HL-60 (cell line): ENCODE results near the gene MUC21.

Experiments
- DNase-seq, 2 experiments: peaks; one replicate each; pipeline ENCODE4 v3.0.0-alpha.2; 2010 to 2020; ENCODE audit warnings: low read depth in 1 of 2, low spot score in 1 of 2
- H3K27ac ChIP-seq: fragments of 250-450 bp; sonication (Bioruptor Pico); replicated peaks from 2 replicates; pipeline ENCODE4 v1.5.1; 2020; ENCODE audit warnings: mild to moderate bottlenecking, moderate library complexity
- H3K27me3 ChIP-seq: fragments of 250-450 bp; sonication (Bioruptor Pico); 2 replicates; pipeline ENCODE4 v1.5.1; 2021; ENCODE audit warnings: mild to moderate bottlenecking, moderate library complexity; ENCODE audit not compliant: insufficient read depth, poor library complexity, severe bottlenecking
- H3K4me3 ChIP-seq: replicated peaks from 2 replicates; pipeline ENCODE4 v1.5.1; 2011; ENCODE audit warnings: mild to moderate bottlenecking, control low read depth, low read length; ENCODE audit not compliant: insufficient read depth
- GABPA ChIP-seq: IDR thresholded peaks from 2 replicates; pipeline ENCODE4 v1.6.1; 2012; ENCODE audit warnings: low read depth
- POLR2AphosphoS5 ChIP-seq: IDR thresholded peaks from 2 replicates; pipeline ENCODE4 v1.6.1; 2012; ENCODE audit warnings: low read depth
- SPI1 ChIP-seq: IDR thresholded peaks from 2 replicates; pipeline ENCODE4 v1.6.1; 2012; ENCODE audit warnings: low read depth, mild to moderate bottlenecking, borderline replicate concordance
- TF ChIP-seq, protein P1 (sequence below): IDR thresholded peaks from 2 replicates; pipeline ENCODE4 v1.6.1; 2012; ENCODE audit warnings: low read depth; ENCODE audit not compliant: insufficient replicate concordance
- TF ChIP-seq, protein P2 (sequence below): IDR thresholded peaks from one replicate; pipeline ENCODE4 v1.5.1; 2011; ENCODE audit warnings: low read length, control low read depth, inconsistent platforms; ENCODE audit not compliant: insufficient read depth

Gene MUC21

DNA sequence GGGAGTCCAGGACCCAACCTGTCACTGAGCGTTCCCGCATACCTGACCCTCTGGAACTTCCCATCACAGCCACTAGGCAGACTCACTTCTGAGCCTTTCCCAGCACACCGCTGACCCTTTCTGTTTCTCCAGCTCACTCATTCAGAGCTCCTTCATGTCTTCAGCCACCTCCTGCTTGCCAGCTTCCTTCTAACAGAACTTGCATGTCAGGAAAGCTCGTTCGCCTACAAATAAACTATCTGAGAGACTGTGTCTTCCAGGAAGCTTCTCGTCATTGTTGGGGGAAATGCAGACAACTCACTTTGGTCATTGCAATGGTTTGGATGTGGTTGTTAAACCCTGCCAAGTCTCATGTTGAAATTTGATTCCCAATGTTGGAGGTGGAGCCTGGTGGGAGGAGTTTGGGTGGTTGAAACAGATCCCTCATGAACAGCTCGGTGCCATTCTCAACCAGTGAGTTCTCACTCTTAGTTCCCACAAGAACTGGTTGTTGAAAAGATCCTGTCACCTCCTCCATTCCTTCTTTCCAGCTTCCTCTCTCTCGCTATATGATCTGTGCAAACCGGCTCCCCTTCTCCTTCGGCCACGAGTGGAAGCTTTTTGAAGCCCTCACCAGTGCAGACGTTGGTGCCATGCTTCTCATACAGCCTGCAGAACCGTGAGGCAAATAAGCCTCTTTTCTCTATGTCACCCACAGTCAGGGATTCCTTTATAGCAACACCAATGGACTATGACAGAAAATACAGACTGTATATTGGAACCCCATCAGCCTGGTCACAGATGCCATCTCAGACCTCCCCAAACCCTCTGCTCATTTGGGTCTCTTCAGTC lies 1.4 kb upstream of the MUC21 start:
- peaks cover 3% of the 10 kb centered on the region for H3K27me3 ChIP-seq
- DNase-seq, result no peak
- H3K27ac ChIP-seq, result no peak overlapping the region

DNA sequence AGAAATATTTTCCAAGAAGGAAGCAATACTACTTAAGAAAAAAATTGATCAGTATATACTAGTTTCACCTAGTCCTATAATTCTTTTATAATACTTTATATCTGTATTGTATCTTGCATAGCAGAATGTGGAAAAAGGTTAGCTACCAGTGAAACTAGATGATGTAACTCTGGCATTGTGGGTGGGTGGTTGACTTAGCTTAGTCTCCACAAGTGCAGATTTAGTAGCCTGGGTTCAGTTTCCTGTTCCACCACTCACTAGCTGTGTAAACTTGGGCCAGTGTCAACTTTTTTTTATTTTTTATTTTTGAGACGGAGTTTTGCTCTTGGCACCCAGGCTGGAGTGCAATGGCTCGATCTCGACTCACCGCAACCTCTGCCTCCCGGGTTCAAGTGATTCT lies 2.0 kb downstream of the MUC21 start:
- Histone ChIP-seq H3K4me3 (no peak overlapping the region), H3K27ac (no peak overlapping the region), H3K27me3 (no peaks in the 10 kb centered on the region)
- no peak for DNase-seq
- no peak for TF ChIP-seq POLR2AphosphoS5
- TF ChIP-seq, protein P1, sequence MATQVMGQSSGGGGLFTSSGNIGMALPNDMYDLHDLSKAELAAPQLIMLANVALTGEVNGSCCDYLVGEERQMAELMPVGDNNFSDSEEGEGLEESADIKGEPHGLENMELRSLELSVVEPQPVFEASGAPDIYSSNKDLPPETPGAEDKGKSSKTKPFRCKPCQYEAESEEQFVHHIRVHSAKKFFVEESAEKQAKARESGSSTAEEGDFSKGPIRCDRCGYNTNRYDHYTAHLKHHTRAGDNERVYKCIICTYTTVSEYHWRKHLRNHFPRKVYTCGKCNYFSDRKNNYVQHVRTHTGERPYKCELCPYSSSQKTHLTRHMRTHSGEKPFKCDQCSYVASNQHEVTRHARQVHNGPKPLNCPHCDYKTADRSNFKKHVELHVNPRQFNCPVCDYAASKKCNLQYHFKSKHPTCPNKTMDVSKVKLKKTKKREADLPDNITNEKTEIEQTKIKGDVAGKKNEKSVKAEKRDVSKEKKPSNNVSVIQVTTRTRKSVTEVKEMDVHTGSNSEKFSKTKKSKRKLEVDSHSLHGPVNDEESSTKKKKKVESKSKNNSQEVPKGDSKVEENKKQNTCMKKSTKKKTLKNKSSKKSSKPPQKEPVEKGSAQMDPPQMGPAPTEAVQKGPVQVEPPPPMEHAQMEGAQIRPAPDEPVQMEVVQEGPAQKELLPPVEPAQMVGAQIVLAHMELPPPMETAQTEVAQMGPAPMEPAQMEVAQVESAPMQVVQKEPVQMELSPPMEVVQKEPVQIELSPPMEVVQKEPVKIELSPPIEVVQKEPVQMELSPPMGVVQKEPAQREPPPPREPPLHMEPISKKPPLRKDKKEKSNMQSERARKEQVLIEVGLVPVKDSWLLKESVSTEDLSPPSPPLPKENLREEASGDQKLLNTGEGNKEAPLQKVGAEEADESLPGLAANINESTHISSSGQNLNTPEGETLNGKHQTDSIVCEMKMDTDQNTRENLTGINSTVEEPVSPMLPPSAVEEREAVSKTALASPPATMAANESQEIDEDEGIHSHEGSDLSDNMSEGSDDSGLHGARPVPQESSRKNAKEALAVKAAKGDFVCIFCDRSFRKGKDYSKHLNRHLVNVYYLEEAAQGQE, result no peak
- TF ChIP-seq GABPA, result no peak
- TF ChIP-seq, protein P2, sequence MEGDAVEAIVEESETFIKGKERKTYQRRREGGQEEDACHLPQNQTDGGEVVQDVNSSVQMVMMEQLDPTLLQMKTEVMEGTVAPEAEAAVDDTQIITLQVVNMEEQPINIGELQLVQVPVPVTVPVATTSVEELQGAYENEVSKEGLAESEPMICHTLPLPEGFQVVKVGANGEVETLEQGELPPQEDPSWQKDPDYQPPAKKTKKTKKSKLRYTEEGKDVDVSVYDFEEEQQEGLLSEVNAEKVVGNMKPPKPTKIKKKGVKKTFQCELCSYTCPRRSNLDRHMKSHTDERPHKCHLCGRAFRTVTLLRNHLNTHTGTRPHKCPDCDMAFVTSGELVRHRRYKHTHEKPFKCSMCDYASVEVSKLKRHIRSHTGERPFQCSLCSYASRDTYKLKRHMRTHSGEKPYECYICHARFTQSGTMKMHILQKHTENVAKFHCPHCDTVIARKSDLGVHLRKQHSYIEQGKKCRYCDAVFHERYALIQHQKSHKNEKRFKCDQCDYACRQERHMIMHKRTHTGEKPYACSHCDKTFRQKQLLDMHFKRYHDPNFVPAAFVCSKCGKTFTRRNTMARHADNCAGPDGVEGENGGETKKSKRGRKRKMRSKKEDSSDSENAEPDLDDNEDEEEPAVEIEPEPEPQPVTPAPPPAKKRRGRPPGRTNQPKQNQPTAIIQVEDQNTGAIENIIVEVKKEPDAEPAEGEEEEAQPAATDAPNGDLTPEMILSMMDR, result no peak
- TF ChIP-seq SPI1, result no peak

More for the DNA sequence above, 1.4 kb upstream of the MUC21 start:
- no peak for TF ChIP-seq POLR2AphosphoS5
- no peak for TF ChIP-seq GABPA
- TF ChIP-seq, protein P1, result no peak
- TF ChIP-seq, protein P2, result no peak
- TF ChIP-seq SPI1, result no peak
- no peak overlapping the region for H3K4me3 ChIP-seq

DNA sequence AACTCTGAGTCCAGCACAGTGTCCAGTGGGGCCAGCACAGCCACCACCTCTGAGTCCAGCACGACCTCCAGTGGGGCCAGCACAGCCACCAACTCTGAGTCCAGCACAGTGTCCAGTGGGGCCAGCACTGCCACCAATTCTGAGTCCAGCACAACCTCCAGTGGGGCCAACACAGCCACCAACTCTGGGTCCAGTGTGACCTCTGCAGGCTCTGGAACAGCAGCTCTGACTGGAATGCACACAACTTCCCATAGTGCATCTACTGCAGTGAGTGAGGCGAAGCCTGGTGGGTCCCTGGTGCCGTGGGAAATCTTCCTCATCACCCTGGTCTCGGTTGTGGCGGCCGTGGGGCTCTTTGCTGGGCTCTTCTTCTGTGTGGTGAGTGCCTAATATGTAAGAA lies 3.8 kb downstream of the MUC21 start:
- no peak for DNase-seq
- H3K4me3 ChIP-seq, result no peak overlapping the region
- H3K27me3 ChIP-seq, result no peaks in the 10 kb centered on the region
- H3K27ac ChIP-seq, result no peak overlapping the region
- TF ChIP-seq SPI1, result no peak
- TF ChIP-seq, protein P2, result no peak
- TF ChIP-seq POLR2AphosphoS5, result no peak
- TF ChIP-seq GABPA, result no peak
- TF ChIP-seq, protein P1, result no peak
